ENCODE measurements around the gene ATP6V1G2. TPM values are rescaled to one million over a fixed set of nuclear protein-coding genes. Genes with fewer than 3 reads are reported as not detected.
A peak's percentile ranks its signal among the peaks of the same experiment; 100 is the strongest.

Gene ATP6V1G2
- total RNA-seq, 1 donor from 2014 or later, result 0.67 TPM

- TF ChIP-seq CTCF (IDR thresholded peaks at IDR 0.05; ENCODE audit: insufficient read depth, low read length, poor library complexity, severe bottlenecking), result no peak
- H3K36me3 ChIP-seq (ENCODE audit: control insufficient read depth, insufficient read depth, low read length), result no peaks in the 10 kb centered on the region
Observed at GRCh38 chr6:31586599-31587281, 40.3 kb upstream of the ATP6V1G2 start.

GRCh38 chr6:31586008-31586407 lies 39.6 kb upstream of the ATP6V1G2 start, which contains the start of gene LST1:
LST1 (plus strand) TSS chr6:31586277; CDS start chr6:31587300, 1,023 bp downstream.
- no peaks in the 10 kb centered on the region for H3K27me3 ChIP-seq (ENCODE audit: control insufficient read depth, insufficient read depth, low read length)
- no peak for DNase-seq (ENCODE audit: low read depth)
- no peaks in the 10 kb centered on the region for H3K36me3 ChIP-seq (ENCODE audit: control insufficient read depth, insufficient read depth, low read length)
- no peak within 1 kb of the TSS for H3K4me3 ChIP-seq (ENCODE audit: low read depth, low read length)
- no peak for TF ChIP-seq CTCF (IDR thresholded peaks at IDR 0.05; ENCODE audit: insufficient read depth, low read length, poor library complexity, severe bottlenecking)

More at GRCh38 chr6:31586599-31587281, 40.3 kb upstream of the ATP6V1G2 start:
- H3K27me3 ChIP-seq (ENCODE audit: control insufficient read depth, insufficient read depth, low read length), result no peaks in the 10 kb centered on the region
- H3K4me3 ChIP-seq (ENCODE audit: low read depth, low read length), result no peak overlapping the region
- DNase-seq (ENCODE audit: low read depth), result no peak

- peak; percentile 25 for TF ChIP-seq CTCF (IDR thresholded peaks at IDR 0.05; ENCODE audit: insufficient read depth, low read length, poor library complexity, severe bottlenecking)
- H3K4me3 ChIP-seq (ENCODE audit: low read depth, low read length), result no peak overlapping the region
- H3K27me3 ChIP-seq (ENCODE audit: control insufficient read depth, insufficient read depth, low read length), result no peaks in the 10 kb centered on the region
- DNase-seq (ENCODE audit: low read depth), result no peak
- H3K36me3 ChIP-seq (ENCODE audit: control insufficient read depth, insufficient read depth, low read length), result no peaks in the 10 kb centered on the region
Observed at GRCh38 chr6:31585491-31585890, 39.1 kb upstream of the ATP6V1G2 start.

- Histone ChIP-seq H3K27me3 (ENCODE audit: control insufficient read depth, insufficient read depth, low read length) (no peaks in the 10 kb centered on the region), H3K36me3 (ENCODE audit: control insufficient read depth, insufficient read depth, low read length) (no peaks in the 10 kb centered on the region), H3K4me3 (ENCODE audit: low read depth, low read length) (peak within 1 kb of the TSS; percentile 85)
- TF ChIP-seq CTCF (IDR thresholded peaks at IDR 0.05; ENCODE audit: insufficient read depth, low read length, poor library complexity, severe bottlenecking), result no peak
- no peak for DNase-seq (ENCODE audit: low read depth)
Observed at GRCh38 chr6:31582230-31582643, 35.8 kb upstream of the ATP6V1G2 start, which contains the start of gene LTB. LTB (minus strand) TSS chr6:31582424; CDS start chr6:31582417, 7 bp downstream.

- Histone ChIP-seq H3K4me3 (ENCODE audit: low read depth, low read length) (peak overlapping the region; percentile 85), H3K36me3 (ENCODE audit: control insufficient read depth, insufficient read depth, low read length) (no peaks in the 10 kb centered on the region), H3K27me3 (ENCODE audit: control insufficient read depth, insufficient read depth, low read length) (no peaks in the 10 kb centered on the region)
- no peak for TF ChIP-seq CTCF (IDR thresholded peaks at IDR 0.05; ENCODE audit: insufficient read depth, low read length, poor library complexity, severe bottlenecking)
- no peak for DNase-seq (ENCODE audit: low read depth)
Observed at GRCh38 chr6:31581434-31582229, 35.2 kb upstream of the ATP6V1G2 start.

All from kidney epithelial cell (primary cell).